Colon (tissue), 2 donors: ENCODE results near the gene RNF175.

Experiments
- FAIRE-seq: peaks from 2 replicates; lab custom pipeline; 2012; peaks lifted over from hg19 to GRCh38; lab: Jason Lieb, UNC
- donor health status: control.
- donor health status: control.

Gene RNF175

DNA sequence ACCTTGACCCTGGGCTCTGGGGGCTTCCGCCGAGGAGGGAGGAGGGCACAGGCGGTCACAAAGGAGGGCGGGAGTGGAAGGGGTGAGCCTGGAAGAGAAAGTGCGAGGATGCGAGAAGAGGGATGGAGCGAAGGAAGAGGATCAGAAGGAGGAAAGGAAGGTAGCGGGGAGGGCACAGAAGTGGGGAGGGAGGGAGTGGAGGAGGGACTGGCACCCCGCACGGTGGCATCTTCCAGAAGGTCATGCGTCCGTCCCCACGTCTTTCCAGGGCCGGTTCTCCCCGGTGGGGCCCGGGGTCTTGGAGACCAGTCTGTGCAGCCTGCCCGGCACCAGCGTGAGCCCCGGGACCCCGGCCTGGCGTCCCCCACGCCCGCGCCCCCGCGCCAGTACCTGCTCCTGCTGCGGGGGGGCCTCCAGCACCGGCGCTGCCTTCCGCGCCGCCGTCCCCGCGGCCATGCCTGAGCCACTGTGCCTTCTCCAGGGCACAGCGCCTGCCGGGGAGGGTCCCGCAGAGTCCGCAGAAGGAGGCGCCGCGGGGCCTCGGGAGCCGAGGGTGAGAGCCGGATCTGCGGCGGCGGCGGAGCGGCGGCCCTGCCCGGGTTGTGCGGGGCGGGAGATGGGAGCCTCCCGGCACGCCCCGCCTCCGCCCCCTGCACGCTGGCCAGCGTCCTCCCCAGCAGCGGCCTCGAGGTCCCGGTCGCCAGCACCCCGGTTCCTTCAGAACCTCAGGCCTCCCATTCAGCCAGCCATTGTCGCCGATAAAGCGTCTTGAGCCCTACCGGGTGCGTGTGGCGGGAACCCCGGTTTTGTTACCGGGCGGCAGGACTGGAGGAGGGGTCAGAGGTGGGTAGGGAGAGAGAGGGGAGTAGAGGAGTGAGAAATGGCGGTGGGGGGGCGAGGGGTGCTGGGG is at the start of gene RNF175:
Gene RNF175 (minus strand): TSS at position 618 of the 910 bp plus-strand sequence. CDS start 162 bp downstream, at position 456.
- FAIRE-seq: no peak

DNA sequence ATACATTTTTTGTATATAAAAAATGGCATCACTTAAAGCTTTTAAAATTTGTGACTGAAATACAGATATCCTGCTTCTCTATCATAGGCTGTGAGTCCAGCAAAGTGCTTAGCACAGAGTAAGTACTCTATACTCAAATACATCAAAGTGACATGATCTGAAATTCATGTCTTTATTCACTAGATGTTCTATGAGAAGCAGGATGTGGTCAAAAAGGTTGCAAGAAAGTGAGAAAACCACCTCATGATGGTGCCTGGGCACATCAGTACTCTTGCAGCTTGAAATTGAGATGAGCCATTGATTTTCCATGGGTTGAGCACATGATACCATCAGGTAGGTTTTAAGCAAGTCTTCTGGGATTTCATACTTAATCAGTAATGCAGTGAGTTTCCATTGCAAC is 49.5 kb upstream of the RNF175 start:
- no peak for FAIRE-seq

DNA sequence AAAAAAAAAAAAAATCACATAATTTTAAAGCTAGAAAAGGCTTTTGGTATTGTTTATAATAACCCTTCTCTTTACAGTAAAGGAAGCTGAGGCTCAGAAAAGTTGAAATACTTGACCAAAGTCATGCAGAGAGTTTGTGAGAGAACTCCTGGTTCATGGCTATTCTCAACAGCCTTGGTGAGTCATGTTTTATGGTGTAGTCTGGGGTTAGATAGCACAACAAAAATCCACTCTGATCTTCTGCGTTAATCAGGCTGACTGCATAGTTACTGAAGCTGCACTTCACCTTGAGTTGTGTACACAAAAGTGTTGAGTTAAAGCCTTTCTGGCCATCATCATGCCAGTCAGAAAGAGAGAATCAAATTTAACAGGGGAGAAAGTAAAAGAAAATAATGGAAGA is 48.4 kb upstream of the RNF175 start:
- no peak for FAIRE-seq

DNA sequence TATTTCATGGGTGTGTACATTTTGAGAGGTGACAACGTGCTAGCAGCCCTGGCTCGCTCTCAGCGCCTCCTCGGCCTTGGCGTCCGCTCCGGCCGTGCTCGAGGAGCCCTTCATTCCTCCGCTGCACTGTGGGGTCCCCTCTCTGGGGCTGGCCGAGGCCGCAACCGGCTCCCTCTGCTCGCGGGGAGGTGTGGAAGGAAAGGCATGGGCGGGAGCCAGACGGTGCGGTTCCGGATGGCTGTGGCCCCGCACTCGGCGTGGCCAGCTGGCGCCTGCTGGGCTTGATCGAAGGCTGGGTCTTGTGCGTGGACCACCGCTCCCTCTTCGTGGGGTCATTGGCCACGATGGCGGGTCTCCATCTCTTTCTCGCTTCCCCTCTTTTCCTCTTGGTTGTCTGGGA is 46.2 kb upstream of the RNF175 start:
- FAIRE-seq: no peak

DNA sequence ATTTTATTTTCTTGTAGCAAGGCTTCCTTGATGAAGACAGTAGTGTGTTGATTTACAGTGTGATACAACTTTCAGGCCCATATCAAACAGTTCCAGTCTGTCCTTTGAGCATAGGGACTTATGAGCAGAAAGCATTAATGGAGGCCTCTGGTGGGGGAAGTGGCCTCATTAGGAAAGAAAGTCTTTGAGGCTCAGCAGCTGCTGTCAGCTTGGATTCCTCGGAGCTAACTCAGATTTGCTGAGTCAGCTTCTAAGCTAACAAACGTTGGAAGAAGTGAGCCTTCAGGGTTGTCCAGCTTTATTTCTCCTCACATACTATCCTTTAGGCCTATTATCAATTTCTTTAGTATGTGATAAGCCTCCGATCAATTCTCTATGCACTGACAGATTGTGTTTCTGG is 44.9 kb upstream of the RNF175 start:
- FAIRE-seq: no peak

DNA sequence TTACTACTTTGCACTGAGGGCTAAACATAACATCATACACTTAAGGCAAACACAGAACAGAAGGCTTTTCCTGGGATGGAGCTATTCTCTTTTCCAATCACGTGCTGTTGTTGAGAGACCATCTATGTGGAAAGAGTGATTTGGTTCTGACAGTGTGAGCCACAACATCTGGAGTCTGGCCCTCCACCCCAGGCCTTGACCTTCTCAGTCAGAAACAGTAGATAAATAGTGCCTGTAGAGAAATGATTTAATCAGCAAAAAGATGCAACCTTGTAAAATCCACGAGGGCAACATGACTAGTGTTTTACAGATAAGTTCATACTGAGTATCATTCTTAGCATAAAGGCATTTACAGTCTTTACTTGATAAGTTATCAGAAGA is 39.9 kb upstream of the RNF175 start:
- FAIRE-seq: no peak

DNA sequence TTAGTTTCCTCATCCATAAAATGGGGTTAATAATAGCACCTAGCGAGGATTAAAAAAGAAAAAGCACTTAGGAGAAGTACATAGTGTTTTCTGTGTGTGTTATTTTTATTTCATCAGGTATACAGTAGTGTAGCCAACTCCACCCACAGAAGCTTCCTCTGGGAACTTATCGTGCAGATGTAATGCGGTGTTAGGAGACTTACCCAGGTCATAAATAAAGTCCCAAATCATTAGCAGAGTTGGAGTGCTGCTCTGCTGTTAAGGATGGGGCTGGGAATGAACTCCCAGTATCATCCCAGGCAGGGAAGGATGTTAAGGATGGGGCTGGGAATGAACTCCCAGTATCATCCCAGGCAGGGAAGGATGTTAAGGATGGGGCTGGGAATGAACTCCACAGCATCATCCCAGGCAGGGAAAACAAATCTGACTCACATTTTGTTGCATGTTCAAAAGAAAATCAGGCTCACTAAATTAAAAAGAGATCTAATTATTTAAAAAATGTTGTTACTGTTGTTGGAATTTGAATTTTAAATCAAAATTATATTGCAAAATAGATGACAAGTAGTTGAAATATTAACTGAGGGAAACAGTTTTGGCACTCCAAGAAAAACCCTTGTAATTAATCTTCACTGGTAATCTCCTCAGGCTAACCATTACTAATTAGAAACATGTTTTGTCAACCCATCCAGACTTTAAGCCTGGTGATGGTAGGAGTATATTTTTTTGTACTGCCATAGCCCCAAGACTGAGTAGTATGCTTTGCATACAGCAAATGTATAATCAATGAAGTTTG is 39.3 kb upstream of the RNF175 start:
- no peak for FAIRE-seq

DNA sequence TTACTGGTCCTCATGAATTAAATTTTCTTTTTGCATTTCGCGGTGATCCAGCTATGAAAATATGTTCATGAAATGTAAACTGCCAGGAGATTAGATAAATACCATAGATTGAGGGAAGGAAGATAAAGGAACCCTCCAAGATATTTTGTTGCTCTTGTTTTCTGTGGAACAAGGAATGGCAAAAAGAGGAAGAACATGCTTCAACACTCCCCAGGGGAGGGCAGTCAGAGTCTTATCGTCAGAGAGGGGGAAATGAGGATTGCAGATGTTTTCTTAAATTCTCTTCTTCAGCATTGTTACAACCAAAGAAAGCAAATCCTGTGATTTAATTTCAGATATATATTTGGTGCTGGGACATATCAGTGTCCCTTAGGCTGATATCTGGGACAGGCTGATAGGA is 38.6 kb upstream of the RNF175 start:
- FAIRE-seq: no peak

DNA sequence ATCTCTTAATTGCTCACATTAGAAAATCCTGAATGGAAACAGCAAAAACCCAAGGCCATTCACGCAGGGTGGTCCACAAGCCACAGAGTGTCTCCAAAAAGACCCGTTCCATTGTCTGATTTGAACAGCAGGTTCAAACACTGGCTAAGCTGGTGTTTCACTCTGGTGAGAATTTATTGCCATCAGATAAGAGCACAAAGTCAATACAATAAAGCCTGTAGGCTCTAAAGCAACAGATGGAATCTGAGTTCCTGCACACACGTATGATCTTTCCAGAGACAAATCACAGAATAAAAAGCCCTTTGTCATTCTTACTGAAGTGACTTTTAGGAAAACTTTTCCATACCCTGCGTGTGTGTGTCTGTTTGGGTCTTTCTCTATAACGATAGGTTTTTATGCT is 34.2 kb upstream of the RNF175 start:
- FAIRE-seq: no peak

DNA sequence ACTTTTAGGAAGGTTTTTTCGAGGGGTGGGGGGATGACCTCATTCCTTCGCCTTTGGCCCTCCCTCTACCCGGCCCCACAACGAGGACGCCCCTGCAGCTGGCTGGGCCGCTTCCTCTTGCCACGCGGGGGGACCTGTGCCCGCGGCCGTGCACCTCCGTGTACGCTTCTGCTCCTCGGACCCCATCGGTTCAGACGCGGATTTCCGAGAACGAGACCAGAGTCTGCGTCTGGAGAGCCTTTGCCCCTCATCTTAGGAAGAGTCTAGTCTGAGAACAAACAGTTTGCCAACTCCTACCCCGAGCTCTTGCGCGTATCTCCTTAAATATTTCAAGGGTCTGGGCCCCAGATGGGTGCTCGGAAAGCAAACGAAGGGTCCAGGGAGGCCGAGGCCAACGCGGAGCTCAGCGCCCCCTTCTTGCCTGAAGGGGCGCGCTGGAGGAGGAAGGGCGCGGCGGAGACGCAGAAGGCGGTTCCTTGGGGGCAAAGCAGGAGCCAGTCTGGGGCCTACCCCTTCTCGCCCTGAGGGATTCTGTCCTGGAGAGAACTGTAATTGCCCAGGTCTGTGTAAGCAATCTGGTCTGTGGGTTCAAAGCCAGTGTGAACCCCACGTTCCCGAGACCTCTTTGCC is 32.9 kb upstream of the RNF175 start:
- FAIRE-seq: no peak

DNA sequence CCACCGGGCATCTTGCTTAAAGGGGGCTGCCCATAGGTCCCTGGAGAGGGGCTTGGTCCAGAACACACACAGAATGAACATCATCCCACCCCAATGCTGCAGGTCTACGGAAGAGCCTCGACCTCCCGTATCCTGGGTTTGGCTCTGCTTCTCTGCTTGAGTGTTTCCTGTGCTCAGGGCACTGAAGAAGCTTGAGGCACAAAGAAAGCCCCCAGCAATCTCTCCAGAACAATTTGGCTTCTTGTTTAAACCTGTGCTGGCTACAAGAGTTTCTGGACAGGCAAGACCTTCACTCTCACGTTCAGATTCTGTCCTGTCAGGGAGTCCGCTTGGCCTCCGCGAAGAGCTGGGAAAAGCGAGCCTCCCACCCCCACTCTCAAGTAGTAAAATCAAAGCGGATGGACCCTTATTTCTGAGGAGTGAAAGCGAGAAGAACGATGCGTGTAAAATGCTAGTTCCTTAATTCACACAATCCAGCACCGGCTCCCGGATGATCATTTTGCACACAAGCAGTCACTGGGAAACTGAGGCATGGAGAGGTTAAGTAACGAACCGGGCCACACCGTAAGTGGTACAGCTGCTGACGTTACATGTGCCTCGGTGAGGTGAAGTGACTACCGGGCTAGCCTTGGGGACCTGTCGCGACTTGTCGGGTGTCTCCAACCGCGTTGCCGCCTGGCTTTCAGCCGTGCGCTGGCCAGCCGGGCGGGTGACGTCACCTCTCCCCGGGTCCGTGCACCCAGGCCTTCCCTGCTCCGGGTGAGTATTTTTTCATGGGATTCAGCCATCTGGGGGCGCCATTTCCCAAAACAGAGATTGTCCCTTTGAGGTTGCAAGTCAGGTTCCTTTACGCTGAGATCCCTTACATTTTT is 32.2 kb upstream of the RNF175 start:
- no peak for FAIRE-seq

DNA sequence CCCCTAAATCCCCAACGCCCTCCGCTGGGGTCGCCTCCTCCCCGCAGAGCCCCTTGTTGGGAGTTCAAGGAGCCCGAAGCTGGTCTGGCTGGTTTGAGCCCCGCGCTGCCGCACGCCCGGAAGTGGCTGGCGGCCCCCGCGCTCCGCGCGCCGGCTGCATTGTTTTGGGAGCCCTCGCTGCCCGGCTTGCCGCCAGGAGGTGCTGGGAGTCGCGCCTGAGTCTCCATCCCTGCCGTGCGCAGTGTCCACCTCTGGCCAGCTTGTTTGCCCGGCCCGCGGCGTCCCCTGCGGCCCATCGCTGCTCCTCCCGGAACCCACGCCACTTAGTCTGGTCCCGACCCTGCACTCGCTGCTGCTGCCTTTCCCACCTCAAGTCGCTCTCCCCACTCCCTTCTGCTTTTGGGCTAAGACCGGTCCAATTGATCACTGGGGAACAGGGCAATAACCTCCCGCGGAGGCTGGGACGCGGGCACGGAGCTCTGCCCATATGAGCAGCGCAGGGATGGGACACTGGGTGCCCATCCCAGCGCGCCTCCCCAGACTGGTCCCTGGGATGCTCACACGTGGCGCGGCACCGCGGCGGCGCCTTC is 31.2 kb upstream of the RNF175 start:
- FAIRE-seq: no peak

DNA sequence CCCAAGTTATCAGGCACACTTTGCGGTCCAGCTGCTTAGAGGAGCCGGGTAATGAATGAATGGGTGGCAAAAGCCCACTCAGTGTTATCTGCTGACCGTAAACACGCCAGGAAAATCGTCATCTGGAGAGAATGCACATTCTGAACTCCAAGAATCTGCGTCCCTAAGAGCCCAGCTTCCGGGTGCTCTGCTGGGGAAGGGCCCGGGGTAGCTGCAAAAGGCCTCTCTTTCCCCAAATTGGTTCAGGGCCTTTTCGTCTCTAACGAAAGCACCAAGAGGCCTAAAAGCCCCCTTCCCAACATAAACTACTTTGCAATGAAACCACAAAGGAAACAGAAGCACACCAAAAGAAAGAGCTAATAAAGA is 30.7 kb upstream of the RNF175 start:
- no peak for FAIRE-seq

DNA sequence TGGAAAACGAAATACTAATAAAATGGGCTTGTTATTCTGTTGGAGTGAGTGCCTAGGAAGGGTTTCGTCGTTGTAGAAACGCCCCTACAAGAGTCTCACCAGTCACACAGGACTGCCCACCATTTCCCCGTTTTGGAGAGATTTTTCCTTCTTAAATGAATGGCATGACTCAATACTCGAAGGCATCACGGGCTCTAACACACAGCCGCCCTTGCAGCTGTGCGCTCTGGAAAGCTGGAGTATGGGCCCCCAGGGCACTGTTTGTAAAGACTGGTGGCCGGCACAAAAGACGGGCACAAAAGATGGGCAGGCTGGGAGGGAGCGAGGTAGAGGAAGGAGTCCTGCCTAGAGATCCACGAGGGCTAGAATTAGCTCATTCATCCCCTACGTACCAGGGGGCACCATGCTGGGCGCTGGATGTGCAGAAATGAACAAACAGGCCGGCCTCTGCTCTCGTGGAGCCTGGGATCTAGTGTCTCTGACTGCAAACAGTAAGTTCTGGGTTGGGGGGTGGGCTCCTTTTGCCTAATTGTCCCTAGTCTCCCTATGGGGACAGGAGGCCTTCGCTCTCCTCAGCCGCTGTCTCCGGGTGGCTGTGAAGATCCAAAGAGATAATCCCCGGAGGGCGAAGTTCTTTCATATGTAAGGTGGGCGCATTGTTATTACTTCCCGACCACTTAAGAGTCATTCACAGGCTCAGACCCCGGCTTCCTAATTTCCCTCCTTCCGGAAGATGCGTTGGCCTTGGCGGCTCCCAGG is 30.1 kb upstream of the RNF175 start:
- no peak for FAIRE-seq

DNA sequence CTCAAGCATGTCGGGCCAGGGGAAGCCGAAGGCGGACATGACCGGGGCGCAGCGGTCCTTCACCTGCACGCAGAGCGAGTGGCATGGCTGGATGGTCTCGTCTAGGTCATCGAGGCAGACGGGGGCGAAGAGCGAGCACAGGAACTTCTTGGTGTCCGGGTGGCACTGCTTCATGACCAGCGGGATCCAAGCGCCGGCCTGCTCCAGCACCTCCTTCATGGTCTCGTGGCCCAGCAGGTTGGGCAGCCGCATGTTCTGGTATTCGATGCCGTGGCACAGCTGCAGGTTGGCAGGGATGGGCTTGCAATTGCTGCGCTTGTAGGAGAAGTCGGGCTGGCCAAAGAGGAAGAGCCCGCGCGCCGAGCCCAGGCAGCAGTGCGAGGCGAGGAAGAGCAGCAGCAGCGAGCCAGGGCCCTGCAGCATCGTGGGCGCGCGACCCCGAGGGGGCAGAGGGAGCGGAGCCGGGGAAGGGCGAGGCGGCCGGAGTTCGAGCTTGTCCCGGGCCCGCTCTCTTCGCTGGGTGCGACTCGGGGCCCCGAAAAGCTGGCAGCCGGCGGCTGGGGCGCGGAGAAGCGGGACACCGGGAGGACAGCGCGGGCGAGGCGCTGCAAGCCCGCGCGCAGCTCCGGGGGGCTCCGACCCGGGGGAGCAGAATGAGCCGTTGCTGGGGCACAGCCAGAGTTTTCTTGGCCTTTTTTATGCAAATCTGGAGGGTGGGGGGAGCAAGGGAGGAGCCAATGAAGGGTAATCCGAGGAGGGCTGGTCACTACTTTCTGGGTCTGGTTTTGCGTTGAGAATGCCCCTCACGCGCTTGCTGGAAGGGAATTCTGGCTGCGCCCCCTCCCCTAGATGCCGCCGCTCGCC is 28.8 kb upstream of the RNF175 start, which contains the start of gene SFRP2:
Gene SFRP2 (minus strand): TSS at position 671 of the 864 bp plus-strand sequence. CDS start 248 bp downstream, at position 423.
- FAIRE-seq: no peak

DNA sequence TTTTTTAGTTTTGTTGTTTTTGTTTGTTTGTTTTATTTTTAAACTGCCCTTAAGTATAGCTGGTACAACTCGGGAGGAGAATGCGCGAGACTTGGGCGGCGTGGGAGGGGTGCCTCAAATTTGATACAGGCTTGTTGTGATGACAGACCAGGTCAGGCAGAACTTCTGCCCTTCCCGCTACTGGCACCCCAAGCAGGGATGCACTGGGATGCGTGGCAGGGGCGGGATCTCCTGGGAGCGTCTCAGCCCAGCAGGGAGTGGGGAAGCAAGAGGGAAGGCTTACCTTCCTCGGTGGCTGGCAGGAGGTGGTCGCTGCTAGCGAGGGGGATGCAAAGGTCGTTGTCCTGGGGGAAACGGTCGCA is 28.2 kb upstream of the RNF175 start:
- FAIRE-seq: no peak

DNA sequence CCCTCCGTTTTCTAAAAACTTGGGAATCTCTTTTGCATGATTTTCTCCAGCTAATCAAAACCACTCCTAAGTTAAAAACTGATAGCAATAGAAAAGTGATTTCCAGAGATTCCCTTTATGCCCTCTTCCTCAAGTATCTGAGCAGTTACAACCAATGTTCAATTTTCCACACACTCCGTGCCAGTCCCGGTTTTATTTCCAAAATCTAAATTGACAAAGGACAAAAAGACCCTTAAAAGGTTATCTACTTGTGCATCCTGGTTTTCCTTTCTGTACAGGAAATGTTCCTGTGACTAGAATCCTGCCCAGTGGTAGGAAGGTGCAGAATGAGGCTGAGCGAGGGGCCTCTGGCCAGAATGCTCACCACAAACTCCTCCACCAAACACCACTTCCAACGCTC is 27.8 kb upstream of the RNF175 start:
- no peak for FAIRE-seq

DNA sequence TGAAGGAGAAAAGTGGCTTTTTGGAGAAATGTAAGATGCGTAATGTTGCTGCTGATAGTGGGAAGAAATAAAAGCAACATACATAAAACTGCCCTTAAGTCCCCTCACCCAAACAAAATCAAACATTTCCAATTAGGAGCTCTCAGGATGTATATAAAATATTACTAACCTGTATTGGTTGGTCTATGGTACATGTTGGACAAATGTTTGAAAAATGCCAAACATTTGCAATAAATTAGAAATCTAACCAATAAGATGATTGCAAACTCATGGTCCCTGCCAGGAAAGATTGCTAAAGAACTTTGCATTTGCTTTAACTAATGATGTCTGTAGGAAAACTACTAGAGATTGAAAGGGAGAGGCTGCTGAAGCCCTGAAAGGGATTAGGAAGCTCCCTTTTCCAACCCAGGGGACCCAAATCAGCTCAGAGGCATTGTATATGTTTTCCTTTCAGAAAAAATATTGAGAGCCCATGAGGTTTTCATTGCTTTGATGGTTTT is 27.3 kb upstream of the RNF175 start:
- no peak for FAIRE-seq

DNA sequence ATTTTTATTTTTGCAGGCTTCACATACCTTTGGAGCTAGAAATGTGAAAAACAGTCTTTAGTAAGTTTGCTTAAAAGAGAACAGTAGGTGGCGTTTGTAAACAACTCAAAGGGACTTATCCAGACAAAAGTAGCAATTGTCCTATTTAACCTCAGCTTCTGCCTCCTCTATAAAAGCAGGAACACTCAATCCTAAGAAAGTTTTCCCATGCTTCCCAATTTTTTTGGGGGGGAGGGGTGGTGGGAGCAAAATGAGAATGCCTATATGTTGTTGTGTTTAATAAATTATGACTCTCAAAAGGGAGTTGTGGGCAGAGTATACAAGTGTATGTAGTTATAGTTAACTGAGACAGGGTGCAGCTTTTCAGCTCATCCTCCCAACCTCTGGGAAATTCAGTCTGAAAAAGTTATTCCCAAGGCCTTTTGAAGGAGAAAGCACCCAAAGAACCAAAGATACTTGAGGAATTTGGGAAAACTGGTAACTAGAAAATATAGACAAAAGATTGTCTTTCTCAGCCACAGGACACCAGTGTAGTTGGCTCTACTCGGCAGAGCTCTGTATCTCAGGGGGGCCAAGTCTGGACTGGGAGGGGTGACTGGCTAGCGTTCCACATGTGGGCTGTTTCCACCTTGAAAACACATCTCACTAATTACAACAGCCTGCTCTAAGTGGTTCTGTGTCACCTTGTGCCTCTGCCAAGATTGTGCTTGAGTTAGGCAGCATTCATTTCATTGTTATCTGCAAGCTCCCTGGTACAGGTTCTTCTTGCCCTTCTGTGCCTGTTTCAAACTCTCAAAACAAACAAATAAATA is 26.3 kb upstream of the RNF175 start:
- FAIRE-seq: no peak
